C4-2B (cell line): ENCODE results near the gene DNM3.

ENCODE experiments used
- CTCF ChIP-seq: fragments of 450-650 bp; conservative IDR thresholded peaks from 2 replicates; pipeline ENCODE4 v1.5.1; 2017; ENCODE audit warnings: mild to moderate bottlenecking
- ZFX ChIP-seq: fragments of 450-650 bp; IDR thresholded peaks from 2 replicates; pipeline ENCODE4 v1.6.1; 2017

GRCh38 chr1:172086137-172086536 is 244.8 kb downstream of the DNM3 start:
- TF ChIP-seq CTCF (no peak), ZFX (no peak)
